Fibroblast of lung (primary cell): ENCODE data around the gene PLA2G7. TPM values are rescaled to one million over a fixed set of nuclear protein-coding genes. Genes with fewer than 3 reads are reported as not detected.

ENCODE experiments used
- DNase-seq, 2 donors: peaks; one replicate each; pipeline versions ENCODE4 v3.0.0 to v3.0.0-alpha.2; 2010; ENCODE audit warnings: low read depth in 2 of 2
- H2AFZ ChIP-seq: 2 replicates; pipeline ENCODE4 v1.5.1; 2012; ENCODE audit warnings: low read length, control low read depth, inconsistent platforms
- H3K27ac ChIP-seq: 2 replicates; pipeline ENCODE4 v1.5.1; 2011; ENCODE audit warnings: low read length, control low read depth; ENCODE audit not compliant: insufficient read depth
- H3K27me3 ChIP-seq: 2 replicates; pipeline ENCODE4 v1.5.1; 2011; ENCODE audit warnings: mild to moderate bottlenecking, low read length; ENCODE audit not compliant: control insufficient read depth, insufficient read depth
- H3K36me3 ChIP-seq: 2 replicates; pipeline ENCODE4 v1.5.1; 2011; ENCODE audit warnings: low read length; ENCODE audit not compliant: control insufficient read depth, insufficient read depth
- H3K4me1 ChIP-seq: 2 replicates; pipeline ENCODE4 v1.5.1; 2011; ENCODE audit warnings: low read length; ENCODE audit not compliant: control insufficient read depth, insufficient read depth; ENCODE audit errors: extremely low read depth
- H3K4me2 ChIP-seq: 2 replicates; pipeline ENCODE4 v1.5.1; 2011; ENCODE audit warnings: low read length, control low read depth; ENCODE audit not compliant: insufficient read depth; ENCODE audit errors: extremely low read depth
- H3K4me3 ChIP-seq, 4 experiments: fragments of 200-600 bp in 1 of 4; sonication (generic) in 1 of 4; replicated peaks in 1 of 4; 2 replicates each; pipeline ENCODE4 v1.5.1; 2011 to 2016; ENCODE audit warnings: low read length in 4 of 4, low read depth in 3 of 4, mild to moderate bottlenecking in 3 of 4, control low read depth in 2 of 4, inconsistent platforms in 1 of 4, mixed read lengths in 1 of 4; ENCODE audit not compliant: insufficient read depth in 1 of 4; ENCODE audit errors: control extremely low read depth in 1 of 4
- H3K79me2 ChIP-seq: 2 replicates; pipeline ENCODE4 v1.5.1; 2012; ENCODE audit warnings: mild to moderate bottlenecking, low read length, inconsistent platforms; ENCODE audit not compliant: control insufficient read depth, insufficient read depth
- H3K9ac ChIP-seq: 2 replicates; pipeline ENCODE4 v1.5.1; 2011; ENCODE audit warnings: mild to moderate bottlenecking, low read length, control low read depth; ENCODE audit not compliant: insufficient read depth
- H3K9me3 ChIP-seq: 2 replicates; pipeline ENCODE4 v1.5.1; 2012; ENCODE audit warnings: low read depth, low read length; ENCODE audit not compliant: control insufficient read depth, insufficient read depth
- H4K20me1 ChIP-seq: 2 replicates; pipeline ENCODE4 v1.5.1; 2011; ENCODE audit warnings: low read length; ENCODE audit not compliant: control insufficient read depth, insufficient read depth; ENCODE audit errors: extremely low read depth
- EZH2 ChIP-seq: IDR thresholded peaks from 2 replicates; pipeline ENCODE4 v1.5.1; 2012; ENCODE audit warnings: low read length, control low read depth, mild to moderate bottlenecking; ENCODE audit errors: missing control alignments
- polyA plus RNA-seq, 2 donors: library from polyadenylated mRNA; depleted of rRNA in 1 of 2; stranded (reverse) in 1 of 2; unstranded in 1 of 2; fragments of >200 nt; gene quantifications; 2 replicates each; pipeline ENCODE4 v1.2.1, GENCODE V29; 2011 to 2012; ENCODE audit warnings: missing spikeins in 1 of 2
- total RNA-seq: library from RNA; depleted of rRNA; stranded (reverse); fragments of >200 nt; gene quantifications from 2 replicates; pipeline ENCODE4 v1.2.1, GENCODE V29; 2014
- TF ChIP-seq, protein P1 (sequence below), 2 donors: IDR thresholded peaks in 1 of 2; conservative IDR thresholded peaks in 1 of 2; 1 replicate in 1 of 2; 2 replicates in 1 of 2; pipeline ENCODE4 v1.5.1; 2011 to 2012; ENCODE audit warnings: low read length in 2 of 2, control low read depth in 1 of 2, inconsistent platforms in 1 of 2, low read depth in 1 of 2, mild to moderate bottlenecking in 1 of 2

The PLA2G7 gene
- total and polyA plus RNA-seq, 2 donors (not counting 1 experiment from before 2014, with no cell fraction given), result not detected

DNA sequence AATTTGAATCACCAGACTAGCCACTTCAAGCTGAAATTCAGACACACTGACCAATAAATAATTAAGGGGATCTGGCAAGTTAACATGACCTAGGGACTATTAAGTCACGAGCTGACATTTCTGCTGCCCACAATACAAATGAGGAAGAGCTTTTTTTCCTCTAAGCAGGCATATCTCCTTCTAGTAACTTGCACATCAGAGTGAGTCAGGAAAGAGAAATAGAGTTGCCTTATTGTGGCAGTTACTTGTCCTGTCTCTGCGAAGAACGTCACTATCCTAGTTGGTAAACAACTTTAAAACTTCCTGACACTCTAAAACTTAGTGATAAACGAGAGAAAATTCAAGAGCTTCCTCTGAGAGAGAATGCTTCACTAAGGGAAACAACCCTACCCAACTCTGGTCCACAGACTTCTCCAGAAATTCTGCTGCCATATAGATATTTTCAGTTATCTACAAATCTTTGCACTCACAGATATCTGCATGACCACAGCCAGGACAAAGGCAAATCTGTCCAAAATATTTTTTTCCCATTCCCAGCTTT, 4.2 kb downstream of the PLA2G7 start:
- Histone ChIP-seq H3K27ac (no peak overlapping the region), H3K4me2 (no peak overlapping the region), H3K36me3 (no peaks in the 10 kb centered on the region), H3K4me1 (no peaks in the 10 kb centered on the region), H3K4me3 (no peak overlapping the region), H3K9me3 (no peaks in the 10 kb centered on the region), H3K9ac (no peak overlapping the region), H4K20me1 (no peaks in the 10 kb centered on the region), H3K27me3 (peaks cover 27% of the 10 kb centered on the region), H2AFZ (no peak overlapping the region), H3K79me2 (no peaks in the 10 kb centered on the region)
- no peak for DNase-seq
- TF ChIP-seq, protein P1, sequence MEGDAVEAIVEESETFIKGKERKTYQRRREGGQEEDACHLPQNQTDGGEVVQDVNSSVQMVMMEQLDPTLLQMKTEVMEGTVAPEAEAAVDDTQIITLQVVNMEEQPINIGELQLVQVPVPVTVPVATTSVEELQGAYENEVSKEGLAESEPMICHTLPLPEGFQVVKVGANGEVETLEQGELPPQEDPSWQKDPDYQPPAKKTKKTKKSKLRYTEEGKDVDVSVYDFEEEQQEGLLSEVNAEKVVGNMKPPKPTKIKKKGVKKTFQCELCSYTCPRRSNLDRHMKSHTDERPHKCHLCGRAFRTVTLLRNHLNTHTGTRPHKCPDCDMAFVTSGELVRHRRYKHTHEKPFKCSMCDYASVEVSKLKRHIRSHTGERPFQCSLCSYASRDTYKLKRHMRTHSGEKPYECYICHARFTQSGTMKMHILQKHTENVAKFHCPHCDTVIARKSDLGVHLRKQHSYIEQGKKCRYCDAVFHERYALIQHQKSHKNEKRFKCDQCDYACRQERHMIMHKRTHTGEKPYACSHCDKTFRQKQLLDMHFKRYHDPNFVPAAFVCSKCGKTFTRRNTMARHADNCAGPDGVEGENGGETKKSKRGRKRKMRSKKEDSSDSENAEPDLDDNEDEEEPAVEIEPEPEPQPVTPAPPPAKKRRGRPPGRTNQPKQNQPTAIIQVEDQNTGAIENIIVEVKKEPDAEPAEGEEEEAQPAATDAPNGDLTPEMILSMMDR (conservative IDR thresholded peaks at IDR 0.05 in 1 of 2, IDR thresholded peaks at IDR 0.05 in 1 of 2; ENCODE audit: low read depth in 1 of 2, low read length in 2 of 2), result no peak
- no peak for TF ChIP-seq EZH2

DNA sequence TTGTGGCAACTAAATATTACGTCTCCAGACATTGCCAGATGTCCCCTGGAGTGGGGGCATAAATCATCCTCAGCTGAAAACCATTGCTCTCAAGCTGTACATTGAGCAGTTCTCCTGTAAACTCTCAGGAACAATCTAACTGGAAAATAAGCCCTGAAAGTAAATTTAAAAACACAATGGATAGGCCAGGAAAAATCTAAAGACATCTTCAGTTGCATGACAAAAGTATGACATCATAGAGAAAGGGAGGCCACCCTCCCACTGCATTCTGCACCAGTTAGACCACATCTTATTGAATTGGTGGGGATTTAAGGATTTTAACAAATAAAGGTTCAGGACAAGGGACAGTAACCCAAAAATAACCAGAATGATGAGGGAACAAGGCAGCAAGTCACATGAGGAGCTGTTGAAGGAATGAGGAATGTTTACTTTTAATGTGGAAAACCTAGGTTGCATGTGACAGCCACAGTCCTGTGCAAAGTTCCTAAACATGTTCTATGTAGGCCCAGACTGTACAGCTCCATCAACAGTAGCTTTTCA, 5.3 kb downstream of the PLA2G7 start:
- no peak overlapping the region for H3K4me3 ChIP-seq
- no peak overlapping the region for H3K4me2 ChIP-seq
- H3K36me3 ChIP-seq, result no peaks in the 10 kb centered on the region
- peaks cover 17% of the 10 kb centered on the region for H3K27me3 ChIP-seq
- TF ChIP-seq, protein P1 (conservative IDR thresholded peaks at IDR 0.05 in 1 of 2, IDR thresholded peaks at IDR 0.05 in 1 of 2; ENCODE audit: low read depth in 1 of 2, low read length in 2 of 2), result no peak
- no peak for TF ChIP-seq EZH2
- no peaks in the 10 kb centered on the region for H3K9me3 ChIP-seq
- H3K4me1 ChIP-seq, result no peaks in the 10 kb centered on the region
- H3K79me2 ChIP-seq, result no peaks in the 10 kb centered on the region
- no peak overlapping the region for H3K9ac ChIP-seq
- H2AFZ ChIP-seq, result no peak overlapping the region
- no peak overlapping the region for H3K27ac ChIP-seq
- DNase-seq, result no peak
- no peaks in the 10 kb centered on the region for H4K20me1 ChIP-seq

DNA sequence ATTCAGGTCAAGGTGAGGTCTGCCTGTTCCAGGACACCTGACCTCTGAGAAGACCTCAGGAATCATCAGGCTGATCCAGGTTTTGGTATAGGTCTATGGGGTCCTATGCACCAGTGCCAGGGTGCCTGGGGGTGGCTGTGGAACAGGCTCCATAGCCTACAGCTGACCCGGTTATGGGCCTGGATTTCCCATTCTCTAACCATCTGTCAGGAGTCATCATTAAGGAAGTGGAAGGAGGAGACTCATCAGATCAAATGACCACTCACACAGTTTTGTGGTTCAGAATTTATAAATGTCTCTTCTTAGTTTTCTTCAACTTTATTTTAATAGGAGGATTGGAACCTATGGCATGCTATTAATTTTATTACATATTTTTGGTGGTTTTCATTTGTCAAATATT, 14.8 kb downstream of the PLA2G7 start:
- TF ChIP-seq, protein P1 (conservative IDR thresholded peaks at IDR 0.05 in 1 of 2, IDR thresholded peaks at IDR 0.05 in 1 of 2; ENCODE audit: low read depth in 1 of 2, low read length in 2 of 2), result no peak
- TF ChIP-seq EZH2, result no peak
- no peaks in the 10 kb centered on the region for H3K79me2 ChIP-seq
- no peak overlapping the region for H2AFZ ChIP-seq
- no peaks in the 10 kb centered on the region for H3K9me3 ChIP-seq
- H4K20me1 ChIP-seq, result no peaks in the 10 kb centered on the region
- H3K4me1 ChIP-seq, result no peaks in the 10 kb centered on the region
- H3K27me3 ChIP-seq, result no peaks in the 10 kb centered on the region
- no peak for DNase-seq
- no peak overlapping the region for H3K4me3 ChIP-seq
- no peaks in the 10 kb centered on the region for H3K36me3 ChIP-seq
- H3K9ac ChIP-seq, result no peak overlapping the region
- no peak overlapping the region for H3K27ac ChIP-seq
- H3K4me2 ChIP-seq, result no peak overlapping the region
